ENCODE data around the gene SEC14L5. TPM values are rescaled to one million over a fixed set of nuclear protein-coding genes. Genes with fewer than 3 reads are reported as not detected.
"Not testable (repeated sequence)": the region's sequence is repeated elsewhere in the genome, so short reads cannot be mapped to it uniquely, and the experiment has no call there.

Gene SEC14L5
- total and polyA plus RNA-seq, 2 of the 4 experiments (the other 2 are of a cell fraction): 0.07 TPM; not detected in 1

- H2BK15ac ChIP-seq (ENCODE audit: low read depth, low read length); H3K9me3 ChIP-seq (ENCODE audit: control insufficient read depth, insufficient read depth, low read length); H3K18ac ChIP-seq (ENCODE audit: low read depth, low read length); H2AK5ac ChIP-seq (ENCODE audit: low read depth, low read length); H3K4me1 ChIP-seq (ENCODE audit: control insufficient read depth, insufficient read depth, low read length); H3K23ac ChIP-seq (ENCODE audit: low read depth, low read length); intact Hi-C loops (cut with micrococcal nuclease); H4K91ac ChIP-seq (ENCODE audit: insufficient read depth, low read depth, low read length); POLR2A ChIA-PET (ENCODE audit: unreplicated experiment); H3K27ac ChIP-seq (ENCODE audit: insufficient read depth, low read length); H2BK20ac ChIP-seq (ENCODE audit: low read depth, low read length); H3K27me3 ChIP-seq (ENCODE audit: control insufficient read depth, insufficient read depth, low read length); H4K20me1 ChIP-seq (ENCODE audit: insufficient read depth, low read length); H3K9me1 ChIP-seq (ENCODE audit: insufficient read depth, low read length); H3K14ac ChIP-seq (replicated peaks; ENCODE audit: low read depth, low read length); CTCF ChIA-PET; H3K79me1 ChIP-seq (ENCODE audit: low read depth in 1 of 2, low read length in 2 of 2); H2AK9ac ChIP-seq (replicated peaks; ENCODE audit: low read depth, low read length, poor library complexity); H3K4ac ChIP-seq (ENCODE audit: low read depth, low read length); H2BK120ac ChIP-seq (ENCODE audit: low read depth, low read length); H2AFZ ChIP-seq (replicated peaks; ENCODE audit: low read length, poor library complexity); dilution Hi-C loops (cut with HindIII; ENCODE audit: low sequenced_read_pairs, unreplicated experiment); BruUV-seq (replicated peaks); H2BK5ac ChIP-seq (ENCODE audit: low read depth, low read length, poor library complexity, severe bottlenecking); H4K5ac ChIP-seq (ENCODE audit: low read depth, low read length); DNase-seq; H3K4me3 ChIP-seq (ENCODE audit: insufficient read depth, low read depth, low read length); H3K56ac ChIP-seq (ENCODE audit: extremely low read depth, insufficient read depth, low read length); H3K9ac ChIP-seq (ENCODE audit: low read depth, low read length); H3K4me2 ChIP-seq (ENCODE audit: low read depth, low read length); H4K8ac ChIP-seq (ENCODE audit: low read depth in 2 of 2, low read length in 2 of 2); ATAC-seq (ENCODE audit: low read depth); H3K36me3 ChIP-seq (ENCODE audit: control insufficient read depth, insufficient read depth, low read length): not testable (repeated sequence)
- WGBS, 2 experiments (ENCODE audit: extremely low coverage in 2 of 2, insufficient read length in 1 of 2): 75% methylated on average over 2 of the region's 7 CpGs; no CpG with 5 or more reads in 1 of the 2 experiments
- in situ Hi-C loops (cut with MboI; ENCODE audit: low sequenced_read_pairs): loop anchor here (25.0 kb wide), 1 partner anchor 451 kb away; no protein-coding TSS in a partner anchor
Measured at GRCh38 chr16:4963527-4963926, 5.4 kb downstream of the SEC14L5 start.
